HG03159 (cell line): ENCODE data around the gene MAOB.
"Not testable (repeated sequence)": the region's sequence is repeated elsewhere in the genome, so short reads cannot be mapped to it uniquely, and the experiment has no call there.

Experiments
- ATAC-seq: cut with Tn5 transposase; IDR thresholded peaks from one replicate; pipeline ENCODE4 v1.9.1; 2021; ENCODE audit warnings: mild to moderate bottlenecking, moderate library complexity; ENCODE audit not compliant: unreplicated experiment

MAOB gene

GRCh38 chrX:43882294-43882681 is at the start of gene MAOB:
Gene MAOB, minus strand, starts transcription at chrX:43882450. Its CDS starts 151 bp downstream, at chrX:43882299.
- ATAC-seq = no peak

- ATAC-seq = not testable (repeated sequence)
Measured at GRCh38 chrX:43922032-43922431, 39.8 kb upstream of the MAOB start.

GRCh38 chrX:43910772-43911171 is 28.5 kb upstream of the MAOB start:
- ATAC-seq = not testable (repeated sequence)

GRCh38 chrX:43910012-43910411 is 27.8 kb upstream of the MAOB start:
- no peak for ATAC-seq

- no peak for ATAC-seq
Measured at GRCh38 chrX:43909141-43909540, 26.9 kb upstream of the MAOB start.

- ATAC-seq = no peak
Measured at GRCh38 chrX:43899878-43900815, 17.9 kb upstream of the MAOB start.

GRCh38 chrX:43898406-43899035 is 16.3 kb upstream of the MAOB start:
- no peak for ATAC-seq

GRCh38 chrX:43897290-43897689 is 15.0 kb upstream of the MAOB start:
- no peak for ATAC-seq

GRCh38 chrX:43892336-43892870 is 10.2 kb upstream of the MAOB start:
- ATAC-seq = no peak

GRCh38 chrX:43885617-43886016 is 3.4 kb upstream of the MAOB start:
- no peak for ATAC-seq

GRCh38 chrX:43881410-43882293 is 598 bp downstream of the MAOB start:
- ATAC-seq = no peak

GRCh38 chrX:43880425-43880824 is 1.8 kb downstream of the MAOB start:
- no peak for ATAC-seq

GRCh38 chrX:43878906-43879526 is 3.2 kb downstream of the MAOB start:
- ATAC-seq = no peak

GRCh38 chrX:43876680-43877079 is 5.6 kb downstream of the MAOB start:
- no peak for ATAC-seq

- no peak for ATAC-seq
Measured at GRCh38 chrX:43870758-43871419, 11.4 kb downstream of the MAOB start.

GRCh38 chrX:43870011-43870410 is 12.2 kb downstream of the MAOB start:
- no peak for ATAC-seq

GRCh38 chrX:43868791-43869190 is 13.5 kb downstream of the MAOB start:
- ATAC-seq = no peak

- no peak for ATAC-seq
Measured at GRCh38 chrX:43866423-43866822, 15.8 kb downstream of the MAOB start.

GRCh38 chrX:43865791-43866190 is 16.5 kb downstream of the MAOB start:
- ATAC-seq = no peak

- ATAC-seq = no peak
Measured at GRCh38 chrX:43862434-43862833, 19.8 kb downstream of the MAOB start.
